Ectodermal cell (in vitro differentiated cells): Measurements from ENCODE around the gene SLC24A3.

Experiments
- H3K27ac ChIP-seq: 2 replicates; pipeline ENCODE4 v1.7.0; 2013; ENCODE audit warnings: mild to moderate bottlenecking, low read depth, low read length; ENCODE audit not compliant: insufficient read depth, poor library complexity, severe bottlenecking
- H3K27me3 ChIP-seq: 2 replicates; pipeline ENCODE4 v1.7.0; 2013; ENCODE audit warnings: mild to moderate bottlenecking, low read length; ENCODE audit not compliant: insufficient read depth, control insufficient read depth, poor library complexity, severe bottlenecking
- H3K36me3 ChIP-seq: one replicate; pipeline ENCODE4 v1.7.0; 2013; ENCODE audit warnings: low read length; ENCODE audit not compliant: control insufficient read depth, insufficient read depth
- H3K4me1 ChIP-seq: one replicate; pipeline ENCODE4 v1.7.0; 2013; ENCODE audit warnings: low read length; ENCODE audit not compliant: control insufficient read depth, insufficient read depth
- H3K4me3 ChIP-seq: 2 replicates; pipeline ENCODE4 v1.7.0; 2013; ENCODE audit warnings: low read depth, low read length, control low read depth; ENCODE audit not compliant: insufficient read depth
- H3K9me3 ChIP-seq: 2 replicates; pipeline ENCODE4 v1.7.0; 2013; ENCODE audit warnings: mild to moderate bottlenecking, low read length, moderate library complexity; ENCODE audit not compliant: control insufficient read depth
- WGBS, 2 experiments: methylation state at CpG; one replicate each; pipeline ENCODE4 v1.1.7; 2013; ENCODE audit warnings: missing lambda C conversion rate in 2 of 2; 5-methylcytosine and 5-hydroxymethylcytosine counted together

SLC24A3 gene

DNA sequence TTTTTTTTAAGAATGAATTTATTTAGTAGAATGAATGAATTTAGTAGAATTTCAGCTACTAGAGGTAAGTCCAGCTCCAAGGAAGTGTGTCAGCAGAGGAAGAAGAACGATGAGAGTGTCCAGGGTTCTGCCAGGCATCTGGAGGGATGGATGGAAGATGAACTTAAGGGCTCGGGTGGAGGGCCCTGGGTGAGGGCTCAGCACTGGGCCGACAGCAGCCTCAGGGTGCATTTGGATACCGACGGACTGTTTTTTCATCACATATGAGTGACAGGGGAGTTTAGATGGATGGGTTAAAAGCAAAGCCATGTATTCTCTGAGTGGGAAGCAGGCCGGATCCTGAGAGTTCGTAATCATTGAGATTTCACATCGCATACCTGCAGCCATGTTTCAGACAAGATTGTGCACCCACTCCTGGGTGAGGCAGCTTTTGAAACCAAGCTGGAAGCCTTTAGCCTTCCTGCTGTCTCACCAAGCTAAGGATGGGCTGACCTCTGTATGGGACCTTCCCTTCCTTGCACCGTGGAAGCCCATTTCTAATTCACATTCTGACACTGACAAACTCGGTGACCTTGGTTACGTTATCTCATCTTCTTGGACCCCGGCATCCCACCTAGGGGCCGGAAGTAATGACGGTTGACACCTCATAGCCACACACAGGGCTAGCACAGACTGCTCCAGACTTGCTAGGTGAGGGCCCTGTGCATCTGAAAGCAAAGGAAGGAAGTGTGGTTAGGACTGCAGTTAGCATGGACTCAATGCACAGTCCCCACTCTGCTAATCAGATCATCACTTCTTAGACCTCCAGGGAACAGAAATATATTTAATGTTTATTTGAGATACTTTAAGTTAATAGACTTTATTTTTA lies 228.5 kb downstream of the SLC24A3 start:
- 87 to 88% methylated on average over 14 of the region's 14 CpGs for WGBS, 2 experiments
- no peaks in the 10 kb centered on the region for H3K36me3 ChIP-seq
- H3K4me1 ChIP-seq = no peaks in the 10 kb centered on the region

DNA sequence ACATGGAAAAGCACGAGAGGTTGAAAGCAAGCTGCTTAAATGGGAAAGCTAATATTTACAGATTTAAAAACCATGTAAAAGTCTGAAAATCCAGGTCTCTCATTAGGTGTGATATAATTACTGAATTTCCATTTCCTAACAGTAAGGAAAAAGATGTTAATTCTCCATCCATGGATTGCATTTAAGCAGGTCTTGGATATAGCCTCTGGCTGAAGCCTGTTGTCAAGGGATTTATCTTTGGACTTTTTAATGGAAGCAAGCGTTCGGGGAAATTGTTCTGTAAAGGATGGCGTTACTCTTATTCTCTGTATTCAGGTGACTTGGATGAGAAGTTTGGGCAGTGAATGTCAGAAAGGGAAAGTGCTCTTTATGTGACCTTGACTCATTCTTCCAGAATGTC lies 233.8 kb downstream of the SLC24A3 start:
- 95 to 99% methylated on average over 4 of the region's 4 CpGs for whole genome bisulfite sequencing, 2 experiments
- Histone ChIP-seq H3K27ac (no peak overlapping the region), H3K9me3 (no peaks in the 10 kb centered on the region), H3K36me3 (no peaks in the 10 kb centered on the region), H3K4me1 (no peaks in the 10 kb centered on the region), H3K4me3 (no peak overlapping the region), H3K27me3 (no peaks in the 10 kb centered on the region)

More for the DNA sequence above, 228.5 kb downstream of the SLC24A3 start:
- Histone ChIP-seq H3K27me3 (no peaks in the 10 kb centered on the region), H3K9me3 (no peaks in the 10 kb centered on the region), H3K27ac (no peak overlapping the region), H3K4me3 (no peak overlapping the region)

DNA sequence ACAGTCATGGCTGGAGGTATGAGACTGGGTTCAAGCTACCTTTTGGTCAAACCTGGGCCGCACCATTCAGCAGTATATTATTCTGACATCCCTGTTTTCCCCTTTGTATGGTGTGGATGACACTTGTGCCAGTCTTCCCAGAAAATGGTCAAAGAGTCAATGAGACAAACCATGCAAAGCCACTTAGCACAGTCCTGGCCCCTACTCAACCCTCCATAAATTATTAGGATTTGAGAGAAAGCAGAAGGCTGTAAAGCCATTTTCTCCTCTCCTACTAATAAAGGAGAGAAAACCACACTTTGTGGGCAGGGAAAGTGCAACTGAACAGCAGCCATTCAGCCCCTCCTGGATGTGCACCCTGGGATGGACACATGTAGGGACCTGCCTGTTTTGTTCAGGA lies 236.2 kb downstream of the SLC24A3 start:
- H3K4me1 ChIP-seq = no peaks in the 10 kb centered on the region
- H3K4me3 ChIP-seq = no peak overlapping the region
- no peaks in the 10 kb centered on the region for H3K9me3 ChIP-seq
- no peaks in the 10 kb centered on the region for H3K36me3 ChIP-seq
- 100% methylated on average over 1 of the region's 1 CpG for WGBS, 2 experiments
- no peaks in the 10 kb centered on the region for H3K27me3 ChIP-seq
- no peak overlapping the region for H3K27ac ChIP-seq

DNA sequence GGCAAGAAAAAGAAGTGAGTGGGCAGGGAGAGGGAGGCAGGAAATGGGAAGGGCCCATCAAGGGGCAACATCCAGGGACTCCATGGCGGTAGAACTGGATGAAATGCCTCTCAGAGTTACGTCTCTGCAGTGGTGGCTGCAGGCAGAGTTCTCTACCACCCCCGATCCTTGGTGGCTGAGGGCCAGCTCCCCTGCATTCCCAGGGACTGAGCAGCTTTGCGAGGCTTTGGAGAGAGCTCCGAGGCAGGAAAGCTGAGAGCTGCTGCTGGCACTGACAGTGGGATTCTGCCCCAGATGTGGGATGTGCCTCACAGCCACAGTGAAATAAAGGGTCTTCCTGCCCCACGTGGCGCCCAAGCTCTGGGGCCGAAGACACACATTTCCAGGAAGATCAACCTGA lies 236.6 kb downstream of the SLC24A3 start:
- 90 to 92% methylated on average over 8 of the region's 8 CpGs for WGBS, 2 experiments
- Histone ChIP-seq H3K4me1 (no peaks in the 10 kb centered on the region), H3K27ac (no peak overlapping the region), H3K9me3 (no peaks in the 10 kb centered on the region), H3K36me3 (no peaks in the 10 kb centered on the region), H3K27me3 (no peaks in the 10 kb centered on the region), H3K4me3 (no peak overlapping the region)

GRCh38 chr20:19451231-19451922 lies 238.9 kb downstream of the SLC24A3 start:
- no peak overlapping the region for H3K4me3 ChIP-seq
- no peaks in the 10 kb centered on the region for H3K36me3 ChIP-seq
- H3K27me3 ChIP-seq = no peaks in the 10 kb centered on the region
- H3K4me1 ChIP-seq = no peaks in the 10 kb centered on the region
- WGBS, 2 experiments = 81 to 84% methylated on average over 8 of the region's 8 CpGs
- no peaks in the 10 kb centered on the region for H3K9me3 ChIP-seq
- no peak overlapping the region for H3K27ac ChIP-seq

DNA sequence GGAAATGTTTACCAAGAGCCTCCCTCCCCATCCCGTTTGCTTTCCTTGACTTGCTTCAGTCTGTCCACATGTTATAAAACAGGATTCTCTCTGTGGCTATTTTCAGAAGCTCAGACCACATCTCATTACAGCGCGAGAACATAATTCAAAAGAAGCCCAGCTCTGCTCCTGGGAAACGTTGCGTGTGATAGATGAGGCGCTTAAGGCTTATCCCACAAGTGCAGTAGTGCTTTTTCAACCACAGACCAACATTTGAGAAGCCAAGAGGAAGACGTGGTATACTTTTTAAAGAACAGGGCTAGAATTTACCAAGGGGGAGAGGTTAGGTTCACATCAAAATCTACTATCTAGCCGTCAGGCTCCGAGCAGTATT lies 239.5 kb downstream of the SLC24A3 start:
- 90 to 95% methylated on average over 8 to 9 of the region's 9 CpGs for WGBS, 2 experiments
- H3K4me1 ChIP-seq = no peaks in the 10 kb centered on the region
- no peak overlapping the region for H3K27ac ChIP-seq

GRCh38 chr20:19453410-19453809 lies 241.0 kb downstream of the SLC24A3 start:
- Histone ChIP-seq H3K27ac (no peak overlapping the region), H3K4me1 (no peaks in the 10 kb centered on the region), H3K9me3 (no peaks in the 10 kb centered on the region), H3K36me3 (no peaks in the 10 kb centered on the region), H3K27me3 (no peaks in the 10 kb centered on the region), H3K4me3 (no peak overlapping the region)
- 91 to 100% methylated on average over 3 of the region's 3 CpGs for WGBS, 2 experiments

More for the DNA sequence above, 239.5 kb downstream of the SLC24A3 start:
- H3K9me3 ChIP-seq = no peaks in the 10 kb centered on the region
- H3K4me3 ChIP-seq = no peak overlapping the region
- H3K36me3 ChIP-seq = no peaks in the 10 kb centered on the region
- H3K27me3 ChIP-seq = no peaks in the 10 kb centered on the region

- Histone ChIP-seq H3K27ac (no peak overlapping the region), H3K4me1 (no peaks in the 10 kb centered on the region)
- 85 to 90% methylated on average over 6 of the region's 6 CpGs for WGBS, 2 experiments
Observed at GRCh38 chr20:19453862-19454261, 241.4 kb downstream of the SLC24A3 start.

DNA sequence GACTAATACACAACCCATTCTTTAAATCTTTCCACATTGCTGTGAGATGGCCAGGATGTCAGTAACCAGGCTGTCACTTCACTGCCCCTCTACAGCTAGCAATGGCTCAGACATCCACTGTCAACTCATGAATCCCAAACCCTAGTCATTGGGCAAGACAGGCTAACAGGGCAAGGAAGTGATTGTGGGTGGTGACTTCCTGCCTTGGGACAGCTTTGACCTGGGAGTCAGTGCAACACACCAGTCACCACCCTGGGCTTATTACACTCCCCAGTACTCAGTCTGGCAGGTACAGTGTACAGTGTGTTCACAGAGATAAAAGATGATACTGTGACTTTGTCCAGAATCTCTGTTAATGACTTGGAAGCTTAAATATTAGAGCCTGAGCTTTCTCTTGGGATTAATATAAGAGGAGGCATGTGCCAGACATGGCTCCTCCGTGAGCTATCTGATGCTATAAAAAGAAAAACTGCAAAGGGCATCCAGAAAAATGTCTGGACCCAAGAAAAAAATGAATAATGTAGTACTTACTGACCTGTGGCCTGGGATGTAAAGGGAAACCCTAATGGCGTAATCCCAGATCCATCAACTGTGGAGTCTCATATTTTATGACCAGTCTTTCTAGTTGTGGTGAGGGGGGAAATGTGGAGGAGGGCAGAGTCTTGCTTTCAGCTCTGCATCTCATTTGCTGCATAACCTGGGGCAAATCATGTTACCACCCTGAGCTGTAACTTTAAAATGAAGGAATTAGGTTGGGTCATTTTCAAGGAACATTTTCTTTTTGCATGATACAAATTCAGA lies 244.4 kb downstream of the SLC24A3 start:
- WGBS, 2 experiments = 93 to 98% methylated on average over 2 of the region's 2 CpGs
- no peaks in the 10 kb centered on the region for H3K36me3 ChIP-seq

More at GRCh38 chr20:19453862-19454261, 241.4 kb downstream of the SLC24A3 start:
- no peaks in the 10 kb centered on the region for H3K27me3 ChIP-seq
- H3K9me3 ChIP-seq = no peaks in the 10 kb centered on the region
- H3K4me3 ChIP-seq = no peak overlapping the region
- no peaks in the 10 kb centered on the region for H3K36me3 ChIP-seq

DNA sequence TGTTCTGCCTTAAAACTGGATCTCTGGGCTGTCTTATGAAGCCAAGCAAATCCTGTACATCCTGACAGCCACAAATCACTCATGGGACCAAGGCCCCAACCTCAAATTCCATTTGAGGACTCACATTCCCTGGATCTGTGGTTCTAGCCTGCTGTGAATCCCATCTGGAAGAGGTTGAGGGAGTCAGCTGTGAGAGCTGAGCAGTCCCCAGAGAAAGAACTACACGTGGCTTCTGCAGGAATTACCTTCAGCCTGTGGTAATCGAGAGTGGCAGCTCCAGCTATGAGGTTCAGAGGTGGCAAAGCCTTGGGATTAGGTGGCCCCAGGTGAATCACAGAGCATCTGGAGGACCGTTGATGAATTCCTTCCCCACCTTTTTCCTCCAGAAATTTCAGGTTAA lies 245.2 kb downstream of the SLC24A3 start:
- Histone ChIP-seq H3K9me3 (no peaks in the 10 kb centered on the region), H3K4me3 (no peak overlapping the region), H3K36me3 (no peaks in the 10 kb centered on the region), H3K4me1 (no peaks in the 10 kb centered on the region), H3K27me3 (no peaks in the 10 kb centered on the region), H3K27ac (no peak overlapping the region)
- WGBS, 2 experiments = 82 to 83% methylated on average over 3 of the region's 3 CpGs

More for the DNA sequence above, 244.4 kb downstream of the SLC24A3 start:
- Histone ChIP-seq H3K4me3 (no peak overlapping the region), H3K27me3 (no peaks in the 10 kb centered on the region), H3K4me1 (no peaks in the 10 kb centered on the region), H3K9me3 (no peaks in the 10 kb centered on the region), H3K27ac (no peak overlapping the region)
